WTC11 (cell line): Measurements from ENCODE around the gene CCDC81.

Source experiments
- ARID4B ChIP-seq: sonication (generic); formaldehyde crosslinking; IDR thresholded peaks from 2 replicates; pipeline ENCODE4 v1.8.0; 2023; ENCODE audit warnings: missing genetic modification reagents, mild to moderate bottlenecking, borderline replicate concordance
- ATF6 ChIP-seq: sonication (generic); formaldehyde crosslinking; IDR thresholded peaks from 2 replicates; pipeline ENCODE4 v1.8.1; 2023; ENCODE audit warnings: mild to moderate bottlenecking, missing genetic modification reagents
- CTCF ChIP-seq: fragments of 200-600 bp; IDR thresholded peaks from 2 replicates; pipeline ENCODE4 v1.8.0; 2022; ENCODE audit warnings: antibody characterized with exemption
- E2F5 ChIP-seq: sonication (generic); formaldehyde crosslinking; IDR thresholded peaks from 2 replicates; pipeline ENCODE4 v1.8.1; 2022; ENCODE audit warnings: mild to moderate bottlenecking, moderate library complexity, missing genetic modification reagents
- FOXP1 ChIP-seq: sonication (generic); formaldehyde crosslinking; IDR thresholded peaks from 2 replicates; pipeline ENCODE4 v1.8.0; 2022; ENCODE audit warnings: missing genetic modification reagents, mild to moderate bottlenecking, moderate library complexity, borderline replicate concordance
- NFYB ChIP-seq: sonication (generic); formaldehyde crosslinking; conservative IDR thresholded peaks from 2 replicates; pipeline ENCODE4 v1.8.0; 2022; ENCODE audit warnings: low read depth, missing genetic modification reagents
- USF2 ChIP-seq: sonication (generic); formaldehyde crosslinking; IDR thresholded peaks from 2 replicates; pipeline ENCODE4 v1.8.1; 2023; ENCODE audit warnings: mild to moderate bottlenecking, missing genetic modification reagents, moderate library complexity
- ZNF138 ChIP-seq: sonication (generic); formaldehyde crosslinking; conservative IDR thresholded peaks from 2 replicates; pipeline ENCODE4 v1.8.1; 2022; ENCODE audit warnings: mild to moderate bottlenecking, moderate library complexity, missing genetic modification reagents
- ZNF317 ChIP-seq: sonication (generic); formaldehyde crosslinking; IDR thresholded peaks from 2 replicates; pipeline ENCODE4 v1.8.1; 2023; ENCODE audit warnings: low read depth, mild to moderate bottlenecking, moderate library complexity, missing genetic modification reagents, borderline replicate concordance

- TF ChIP-seq CTCF = no peak
- TF ChIP-seq ATF6 (CRISPR knock-in tag) = no peak
- no peak for TF ChIP-seq E2F5 (CRISPR knock-in tag)
- TF ChIP-seq ZNF317 (CRISPR knock-in tag) = no peak
- TF ChIP-seq USF2 (CRISPR knock-in tag) = no peak
- TF ChIP-seq NFYB (CRISPR knock-in tag) = no peak
- TF ChIP-seq FOXP1 (CRISPR knock-in tag) = no peak
- TF ChIP-seq ZNF138 = no peak
- no peak for TF ChIP-seq ARID4B (CRISPR knock-in tag)
Measured at GRCh38 chr11:86422371-86422770, 47.7 kb downstream of the CCDC81 start.
